SK-N-SH (cell line): ENCODE measurements around the gene NOTCH1. TPM values are rescaled to one million over a fixed set of nuclear protein-coding genes. Genes with fewer than 3 reads are reported as not detected.

ENCODE experiments used
- CTCF ChIA-PET: fragments of 300-600, 350-600 bp; formaldehyde crosslinking; extraction: SDS; loops from one replicate; lab custom pipeline; 2021; lab: Yijun Ruan, JAX
- POLR2A ChIA-PET: fragments of 350-600 bp; sonication (Branson Sonifier 250); formaldehyde crosslinking; extraction: SDS; loops from one replicate; lab custom pipeline; 2020; ENCODE audit warnings: antibody characterized with exemption, inconsistent platforms; lab: Yijun Ruan, JAX
- DNase-seq: peaks from one replicate; pipeline ENCODE4 v3.0.0; 2012
- H2AFZ ChIP-seq: fragments of 200-600 bp; sonication (generic); 2 replicates; pipeline ENCODE4 v1.8.1; 2016; ENCODE audit warnings: antibody characterized with exemption, mild to moderate bottlenecking, low read depth
- H3F3A ChIP-seq: fragments of 200-600 bp; sonication (generic); replicated peaks from 2 replicates; pipeline ENCODE3; 2016; ENCODE audit warnings: antibody characterized with exemption, mild to moderate bottlenecking; ENCODE audit not compliant: insufficient read depth
- H3K27ac ChIP-seq, 2 experiments: fragments of 200-500 bp in 1 of 2; fragments of 200-600 bp in 1 of 2; sonication (Bioruptor generic) in 1 of 2; sonication (generic), shearing (Covaris generic) in 1 of 2; 2 replicates each; pipeline versions ENCODE4 v1.5.1 to v1.6.1; 2014 to 2016; ENCODE audit warnings: low read depth in 2 of 2, inconsistent platforms in 1 of 2, low read length in 1 of 2, mild to moderate bottlenecking in 1 of 2, mixed read lengths in 1 of 2
- H3K27me3 ChIP-seq: fragments of 200-600 bp; sonication (generic), shearing (Covaris generic); 2 replicates; pipeline ENCODE4 v1.6.1; 2016; ENCODE audit warnings: mixed run types; ENCODE audit not compliant: insufficient read depth
- H3K36me3 ChIP-seq, 2 experiments: fragments of 200-500 bp in 1 of 2; fragments of 200-600 bp in 1 of 2; sonication (Bioruptor generic) in 1 of 2; sonication (generic) in 1 of 2; replicated peaks in 1 of 2; 2 replicates each; pipeline versions ENCODE3 to v1.5.1; 2014 to 2016; ENCODE audit warnings: low read length in 1 of 2, mild to moderate bottlenecking in 1 of 2; ENCODE audit not compliant: insufficient read depth in 2 of 2, control insufficient read depth in 1 of 2
- H3K4me1 ChIP-seq, 2 experiments: fragments of 200-500 bp in 1 of 2; fragments of 200-600 bp in 1 of 2; sonication (Bioruptor generic) in 1 of 2; sonication (generic), shearing (Covaris generic) in 1 of 2; 2 replicates each; pipeline versions ENCODE4 v1.5.1 to v1.6.1; 2014 to 2016; ENCODE audit warnings: low read depth in 1 of 2, low read length in 1 of 2, mixed run types in 1 of 2; ENCODE audit not compliant: insufficient read depth in 2 of 2, control insufficient read depth in 1 of 2
- H3K4me2 ChIP-seq: fragments of 200-600 bp; sonication (generic), shearing (Covaris generic); 2 replicates; pipeline ENCODE4 v1.6.1; 2017; ENCODE audit warnings: mixed run types
- H3K4me3 ChIP-seq, 2 experiments: fragments of 200-500 bp in 1 of 2; fragments of 200-600 bp in 1 of 2; sonication (Bioruptor generic) in 1 of 2; sonication (generic), shearing (Covaris generic) in 1 of 2; 2 replicates each; pipeline versions ENCODE4 v1.5.1 to v1.8.1; 2014 to 2016; ENCODE audit warnings: low read depth in 2 of 2, inconsistent platforms in 1 of 2, low read length in 1 of 2, mild to moderate bottlenecking in 1 of 2, mixed read lengths in 1 of 2, moderate library complexity in 1 of 2
- H3K79me2 ChIP-seq: fragments of 200-600 bp; sonication (generic); 2 replicates; pipeline ENCODE4 v1.8.1; 2017; ENCODE audit warnings: mild to moderate bottlenecking; ENCODE audit not compliant: insufficient read depth
- H3K9ac ChIP-seq: fragments of 200-600 bp; sonication (generic); 2 replicates; pipeline ENCODE4 v1.6.1; 2017; ENCODE audit warnings: mixed run types
- H3K9me2 ChIP-seq: fragments of 200-600 bp; sonication (generic); 2 replicates; pipeline ENCODE4 v1.6.1; 2017; ENCODE audit warnings: mixed run types
- H3K9me3 ChIP-seq: fragments of 200-600 bp; sonication (generic); 2 replicates; pipeline ENCODE4 v1.6.1; 2017; ENCODE audit warnings: mixed run types, mild to moderate bottlenecking, moderate library complexity
- H4K20me1 ChIP-seq: fragments of 200-600 bp; sonication (generic); 2 replicates; pipeline ENCODE4 v1.6.1; 2017; ENCODE audit warnings: mild to moderate bottlenecking, mixed run types; ENCODE audit not compliant: insufficient read depth
- CHD2 ChIP-seq: fragments of 150-350 bp; IDR thresholded peaks from 2 replicates; pipeline ENCODE4 v1.6.1; 2018; ENCODE audit warnings: low read length; ENCODE audit not compliant: partially characterized antibody
- GABPA ChIP-seq: IDR thresholded peaks from 2 replicates; pipeline ENCODE4 v1.4.0; 2012; ENCODE audit warnings: low read depth, mild to moderate bottlenecking
- GATA2 ChIP-seq: sonication (generic); formaldehyde crosslinking; IDR thresholded peaks from 2 replicates; pipeline ENCODE4 v1.5.0; 2020; ENCODE audit warnings: mild to moderate bottlenecking, missing genetic modification reagents
- IRF3 ChIP-seq: fragments of 150-350 bp; IDR thresholded peaks from 2 replicates; pipeline ENCODE4 v1.6.1; 2016; ENCODE audit warnings: mild to moderate bottlenecking, low read depth, low read length
- MXI1 ChIP-seq: IDR thresholded peaks from 2 replicates; pipeline ENCODE4 v1.6.1; 2012; ENCODE audit warnings: mild to moderate bottlenecking, low read depth, low read length, improper control_type of control experiment
- PBX3 ChIP-seq: IDR thresholded peaks from 2 replicates; pipeline ENCODE4; 2012
- RAD21 ChIP-seq: IDR thresholded peaks from 2 replicates; pipeline ENCODE4 v1.6.1; 2012; ENCODE audit warnings: mild to moderate bottlenecking, low read length
- TAF1 ChIP-seq: IDR thresholded peaks from 2 replicates; pipeline ENCODE4 v1.6.1; 2012; ENCODE audit warnings: low read depth, mild to moderate bottlenecking, low read length, moderate library complexity, borderline replicate concordance
- TEAD4 ChIP-seq: IDR thresholded peaks from 2 replicates; pipeline ENCODE4 v1.4.0; 2012; ENCODE audit warnings: mild to moderate bottlenecking, borderline replicate concordance; ENCODE audit not compliant: insufficient read depth
- YY1 ChIP-seq: IDR thresholded peaks from 2 replicates; pipeline ENCODE4 v1.4.0; 2012; ENCODE audit warnings: low read depth, mild to moderate bottlenecking
- ZBTB33 ChIP-seq: IDR thresholded peaks from 2 replicates; pipeline ENCODE4 v1.4.0; 2012; ENCODE audit warnings: low read depth, borderline replicate concordance
- WGBS: methylation state at CpG from one replicate; pipeline ENCODE4 v1.1.6; 2017; ENCODE audit warnings: low lambda C conversion rate; 5-methylcytosine and 5-hydroxymethylcytosine counted together
- polyA plus RNA-seq, 3 experiments: library from polyadenylated mRNA; depleted of rRNA; stranded (reverse); fragments of >200 nt; gene quantifications; 2 replicates each; pipeline ENCODE4 v1.2.3, GENCODE V29; 2012
- TF ChIP-seq, protein P1 (sequence below): fragments of 200-600 bp; sonication (generic); IDR thresholded peaks from 2 replicates; pipeline ENCODE4 v1.6.1; 2017; ENCODE audit warnings: antibody characterized with exemption, mild to moderate bottlenecking, moderate library complexity

The NOTCH1 gene
- polyA plus RNA-seq, 1 of the 3 experiments (the other 2 are of a cell fraction): 6.6 TPM

DNA sequence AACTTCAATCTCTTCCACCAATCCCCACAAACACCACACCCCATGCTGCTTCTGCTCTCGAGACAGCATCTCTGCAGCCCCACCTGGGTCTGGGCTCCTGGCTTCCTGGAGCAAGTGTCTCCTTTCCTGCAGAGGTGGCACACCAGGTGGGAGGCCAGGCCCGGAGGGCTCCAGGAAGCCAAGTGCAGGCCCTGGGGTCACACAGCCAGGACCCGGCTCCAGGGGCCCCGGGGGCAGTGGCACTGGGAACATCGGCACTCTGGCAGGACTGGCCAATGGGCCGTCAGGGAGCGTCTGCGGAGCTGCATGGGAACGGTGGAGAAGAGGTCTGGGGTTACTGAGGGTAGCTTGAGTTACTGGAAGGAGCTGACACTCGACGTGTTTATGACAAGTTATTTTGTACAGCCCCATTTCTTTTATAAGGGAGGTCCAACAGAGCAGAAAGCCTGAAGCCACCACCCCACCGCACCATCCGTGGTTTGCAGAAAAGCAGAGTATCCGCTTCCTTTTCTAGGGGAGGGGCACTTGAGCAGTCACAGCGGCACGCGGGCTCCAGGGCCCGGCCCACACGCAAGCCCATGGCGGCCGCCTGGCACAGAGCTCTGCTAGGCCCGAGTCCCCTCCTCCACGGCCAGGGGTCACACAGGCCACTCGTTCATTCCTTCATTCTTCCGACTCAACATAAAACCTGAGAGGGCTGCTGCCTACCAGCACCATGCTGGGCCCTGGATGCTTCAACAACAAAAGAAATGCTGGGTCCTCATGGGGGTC is 91.6 kb downstream of the NOTCH1 start:
- no peaks in the 10 kb centered on the region for H3K9me3 ChIP-seq
- no peak overlapping the region for H3K4me2 ChIP-seq
- no peaks in the 10 kb centered on the region for H4K20me1 ChIP-seq
- TF ChIP-seq IRF3 (no peak), CHD2 (no peak), TAF1 (no peak), PBX3 (no peak), ZBTB33 (no peak), YY1 (no peak)
- no peaks in the 10 kb centered on the region for H3K79me2 ChIP-seq
- DNase-seq: no peak
- H3K4me3 ChIP-seq: no peak overlapping the region
- ChIA-PET POLR2A (no interaction called here), CTCF (interaction anchor here (0.6 to 3.5 kb wide), 3 partner anchors 14 to 91 kb away, joined by 3 to 14 read pairs (median 3); partner anchors contain the start of genes DNLZ and INPP5E)
- no peak overlapping the region for H3K27ac ChIP-seq
- no peaks in the 10 kb centered on the region for H3K9me2 ChIP-seq
- no peaks in the 10 kb centered on the region for H3K27me3 ChIP-seq
- H3F3A ChIP-seq: no peaks in the 10 kb centered on the region
- 97% methylated on average over 17 of the region's 25 CpGs for WGBS
- H2AFZ ChIP-seq: no peak overlapping the region
- H3K4me1 ChIP-seq: no peaks in the 10 kb centered on the region
- no peak overlapping the region for H3K9ac ChIP-seq
- H3K36me3 ChIP-seq: peaks cover 52 to 76% of the 10 kb centered on the region in 2 experiments

GRCh38 chr9:136453326-136453725 is 92.5 kb downstream of the NOTCH1 start:
- POLR2A ChIA-PET: no interaction called here

More at GRCh38 chr9:136453326-136453725, 92.5 kb downstream of the NOTCH1 start:
- TF ChIP-seq TAF1 (no peak), YY1 (no peak), GABPA (no peak), RAD21 (no peak), MXI1 (no peak), TEAD4 (no peak), GATA2 (no peak)
- TF ChIP-seq, protein P1, sequence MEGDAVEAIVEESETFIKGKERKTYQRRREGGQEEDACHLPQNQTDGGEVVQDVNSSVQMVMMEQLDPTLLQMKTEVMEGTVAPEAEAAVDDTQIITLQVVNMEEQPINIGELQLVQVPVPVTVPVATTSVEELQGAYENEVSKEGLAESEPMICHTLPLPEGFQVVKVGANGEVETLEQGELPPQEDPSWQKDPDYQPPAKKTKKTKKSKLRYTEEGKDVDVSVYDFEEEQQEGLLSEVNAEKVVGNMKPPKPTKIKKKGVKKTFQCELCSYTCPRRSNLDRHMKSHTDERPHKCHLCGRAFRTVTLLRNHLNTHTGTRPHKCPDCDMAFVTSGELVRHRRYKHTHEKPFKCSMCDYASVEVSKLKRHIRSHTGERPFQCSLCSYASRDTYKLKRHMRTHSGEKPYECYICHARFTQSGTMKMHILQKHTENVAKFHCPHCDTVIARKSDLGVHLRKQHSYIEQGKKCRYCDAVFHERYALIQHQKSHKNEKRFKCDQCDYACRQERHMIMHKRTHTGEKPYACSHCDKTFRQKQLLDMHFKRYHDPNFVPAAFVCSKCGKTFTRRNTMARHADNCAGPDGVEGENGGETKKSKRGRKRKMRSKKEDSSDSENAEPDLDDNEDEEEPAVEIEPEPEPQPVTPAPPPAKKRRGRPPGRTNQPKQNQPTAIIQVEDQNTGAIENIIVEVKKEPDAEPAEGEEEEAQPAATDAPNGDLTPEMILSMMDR: no peak
- Histone ChIP-seq H3K4me1 (no peaks in the 10 kb centered on the region), H3F3A (no peaks in the 10 kb centered on the region), H3K36me3 (peaks cover 48 to 79% of the 10 kb centered on the region in 2 experiments), H3K9me3 (no peaks in the 10 kb centered on the region), H3K4me2 (no peak overlapping the region), H3K27ac (no peak overlapping the region), H3K79me2 (no peaks in the 10 kb centered on the region), H3K9ac (no peak overlapping the region), H4K20me1 (no peaks in the 10 kb centered on the region), H3K27me3 (no peaks in the 10 kb centered on the region), H2AFZ (no peak overlapping the region), H3K9me2 (no peaks in the 10 kb centered on the region), H3K4me3 (no peak overlapping the region)
- CTCF ChIA-PET: interaction anchor here (1.2 to 3.5 kb wide), 3 partner anchors 13 to 390 kb away, joined by 3 to 14 read pairs (median 3); partner anchors contain the start of gene INPP5E
- WGBS: 96% methylated on average over 11 of the region's 11 CpGs
- DNase-seq: no peak
